OCI-LY3 (cell line): ENCODE results near the gene AUTS2.

Source experiments
- EZH2phosphoT487 ChIP-seq: fragments of 200-600 bp; shearing (Covaris generic); IDR thresholded peaks from 2 replicates; pipeline ENCODE4 v1.6.1; 2018; ENCODE audit warnings: antibody characterized with exemption, mixed run types, low read depth
- TF ChIP-seq, protein P1 (sequence below): fragments of 200-600, 300-600 bp; sonication (generic); IDR thresholded peaks from 2 replicates; pipeline ENCODE4 v1.5.1; 2014; ENCODE audit warnings: antibody characterized with exemption, low read length, low read depth

DNA sequence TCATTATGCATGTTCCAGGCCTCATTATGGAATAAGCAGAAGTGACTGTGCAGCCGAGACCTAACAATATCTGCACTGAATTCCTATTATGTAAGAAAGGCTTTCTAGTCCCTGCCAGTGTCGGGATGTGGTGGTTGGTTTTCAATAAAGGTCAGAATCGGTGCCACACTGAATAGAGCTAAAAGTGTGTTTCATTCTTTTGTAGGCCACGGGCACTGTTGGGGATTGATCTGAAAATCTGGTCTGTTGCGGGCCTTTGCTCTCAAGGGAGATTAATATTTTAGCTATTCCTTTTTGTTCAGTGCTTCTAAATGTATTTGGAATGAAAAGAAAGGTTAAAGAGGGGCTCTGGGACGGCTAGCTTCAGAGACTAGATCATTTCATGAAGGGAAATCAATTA lies 974.3 kb downstream of the AUTS2 start:
- TF ChIP-seq, protein P1, sequence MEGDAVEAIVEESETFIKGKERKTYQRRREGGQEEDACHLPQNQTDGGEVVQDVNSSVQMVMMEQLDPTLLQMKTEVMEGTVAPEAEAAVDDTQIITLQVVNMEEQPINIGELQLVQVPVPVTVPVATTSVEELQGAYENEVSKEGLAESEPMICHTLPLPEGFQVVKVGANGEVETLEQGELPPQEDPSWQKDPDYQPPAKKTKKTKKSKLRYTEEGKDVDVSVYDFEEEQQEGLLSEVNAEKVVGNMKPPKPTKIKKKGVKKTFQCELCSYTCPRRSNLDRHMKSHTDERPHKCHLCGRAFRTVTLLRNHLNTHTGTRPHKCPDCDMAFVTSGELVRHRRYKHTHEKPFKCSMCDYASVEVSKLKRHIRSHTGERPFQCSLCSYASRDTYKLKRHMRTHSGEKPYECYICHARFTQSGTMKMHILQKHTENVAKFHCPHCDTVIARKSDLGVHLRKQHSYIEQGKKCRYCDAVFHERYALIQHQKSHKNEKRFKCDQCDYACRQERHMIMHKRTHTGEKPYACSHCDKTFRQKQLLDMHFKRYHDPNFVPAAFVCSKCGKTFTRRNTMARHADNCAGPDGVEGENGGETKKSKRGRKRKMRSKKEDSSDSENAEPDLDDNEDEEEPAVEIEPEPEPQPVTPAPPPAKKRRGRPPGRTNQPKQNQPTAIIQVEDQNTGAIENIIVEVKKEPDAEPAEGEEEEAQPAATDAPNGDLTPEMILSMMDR = no peak
- TF ChIP-seq EZH2phosphoT487 = no peak
